Suprapubic skin (tissue), 4 donors: Measurements from ENCODE around the gene GHRH. TPM values are rescaled to one million over a fixed set of nuclear protein-coding genes. Genes with fewer than 3 reads are reported as not detected.

Source experiments
- DNase-seq, 2 donors: peaks; one replicate each; pipeline ENCODE4 v3.0.0-alpha.2; 2019; ENCODE audit warnings: low spot score in 2 of 2
- H3K27ac ChIP-seq: fragments of 200-600 bp; sonication (generic); one replicate; pipeline ENCODE4 v1.5.1; 2019
- H3K27me3 ChIP-seq: fragments of 200-600 bp; sonication (generic); one replicate; pipeline ENCODE4 v1.5.1; 2019
- H3K36me3 ChIP-seq: fragments of 200-600 bp; sonication (generic); one replicate; pipeline ENCODE4 v1.5.1; 2019
- H3K4me1 ChIP-seq: fragments of 200-600 bp; sonication (generic); one replicate; pipeline ENCODE4 v1.5.1; 2019
- H3K4me3 ChIP-seq: fragments of 200-600 bp; sonication (generic); one replicate; pipeline ENCODE4 v1.5.1; 2019; ENCODE audit warnings: mild to moderate bottlenecking
- H3K9me3 ChIP-seq: fragments of 200-600 bp; sonication (generic); one replicate; pipeline ENCODE4 v1.5.1; 2019
- CTCF ChIP-seq, 2 donors: fragments of 200-600 bp in 1 of 2; fragments of 450-650 bp in 1 of 2; sonication (generic) in 1 of 2; IDR thresholded peaks; one replicate each; pipeline ENCODE4 v1.5.1; 2016 to 2019; ENCODE audit warnings: antibody characterized with exemption in 2 of 2, mild to moderate bottlenecking in 1 of 2, moderate library complexity in 1 of 2
- EP300 ChIP-seq: sonication (generic); formaldehyde crosslinking; IDR thresholded peaks from one replicate; pipeline ENCODE4 v1.6.1; 2017; ENCODE audit warnings: antibody characterized with exemption
- POLR2A ChIP-seq, 2 donors: fragments of 450-650 bp; IDR thresholded peaks; one replicate each; pipeline ENCODE4 v1.6.1; 2017; ENCODE audit warnings: antibody characterized with exemption in 2 of 2, mild to moderate bottlenecking in 2 of 2, moderate library complexity in 2 of 2
- POLR2AphosphoS5 ChIP-seq, 3 donors: sonication (generic); formaldehyde crosslinking; IDR thresholded peaks; one replicate each; pipeline ENCODE4 v1.6.1; 2017; ENCODE audit warnings: antibody characterized with exemption in 3 of 3
- whole genome bisulfite sequencing: methylation state at CpG from one replicate; pipeline ENCODE4 v1.1.5; 2018; 5-methylcytosine and 5-hydroxymethylcytosine counted together
- total RNA-seq, 4 donors: library from RNA; depleted of rRNA; stranded (reverse); fragments of >200 nt; gene quantifications; one replicate each; pipeline ENCODE4 v1.1.0, GENCODE V29; 2016

The GHRH gene
- total RNA-seq, 4 donors from 2014 or later, result not detected

DNA sequence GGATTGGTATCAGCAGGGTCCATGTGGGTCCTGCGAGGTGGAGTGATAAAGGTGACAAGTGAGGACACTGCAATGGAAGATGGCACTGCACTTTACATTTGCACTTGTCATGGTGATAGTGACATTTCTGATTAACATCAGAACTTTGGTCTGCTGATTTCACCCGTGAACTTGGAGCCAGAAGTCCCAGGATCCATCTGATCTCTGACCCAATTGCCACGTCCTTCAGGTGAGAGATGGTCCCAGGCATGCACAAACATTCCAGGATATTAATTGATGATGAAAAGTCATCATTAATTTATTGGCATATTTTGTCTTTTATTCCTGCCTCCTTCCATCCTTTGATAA, 9.8 kb upstream of the GHRH start:
- Histone ChIP-seq H3K36me3 (no peaks in the 10 kb centered on the region), H3K27me3 (no peaks in the 10 kb centered on the region), H3K4me1 (peaks cover under 1% of the 10 kb centered on the region), H3K27ac (no peak overlapping the region), H3K9me3 (no peaks in the 10 kb centered on the region), H3K4me3 (no peak overlapping the region)
- no peak for TF ChIP-seq POLR2AphosphoS5 (IDR thresholded peaks at IDR 0.05)
- TF ChIP-seq CTCF (IDR thresholded peaks at IDR 0.05), result no peak
- TF ChIP-seq POLR2A (IDR thresholded peaks at IDR 0.05), result no peak
- TF ChIP-seq EP300, result no peak
- 74% methylated on average over 3 of the region's 3 CpGs for WGBS
- no peak for DNase-seq

GRCh38 chr20:37270576-37271420, 9.2 kb upstream of the GHRH start:
- Histone ChIP-seq H3K4me1 (no peaks in the 10 kb centered on the region), H3K27ac (no peak overlapping the region), H3K36me3 (no peaks in the 10 kb centered on the region), H3K4me3 (no peak overlapping the region), H3K9me3 (no peaks in the 10 kb centered on the region), H3K27me3 (no peaks in the 10 kb centered on the region)
- DNase-seq, result no peak
- TF ChIP-seq EP300 (no peak), POLR2A (IDR thresholded peaks at IDR 0.05) (no peak), POLR2AphosphoS5 (IDR thresholded peaks at IDR 0.05) (no peak), CTCF (IDR thresholded peaks at IDR 0.05) (no peak)
- WGBS, result 88% methylated on average over 11 of the region's 12 CpGs

DNA sequence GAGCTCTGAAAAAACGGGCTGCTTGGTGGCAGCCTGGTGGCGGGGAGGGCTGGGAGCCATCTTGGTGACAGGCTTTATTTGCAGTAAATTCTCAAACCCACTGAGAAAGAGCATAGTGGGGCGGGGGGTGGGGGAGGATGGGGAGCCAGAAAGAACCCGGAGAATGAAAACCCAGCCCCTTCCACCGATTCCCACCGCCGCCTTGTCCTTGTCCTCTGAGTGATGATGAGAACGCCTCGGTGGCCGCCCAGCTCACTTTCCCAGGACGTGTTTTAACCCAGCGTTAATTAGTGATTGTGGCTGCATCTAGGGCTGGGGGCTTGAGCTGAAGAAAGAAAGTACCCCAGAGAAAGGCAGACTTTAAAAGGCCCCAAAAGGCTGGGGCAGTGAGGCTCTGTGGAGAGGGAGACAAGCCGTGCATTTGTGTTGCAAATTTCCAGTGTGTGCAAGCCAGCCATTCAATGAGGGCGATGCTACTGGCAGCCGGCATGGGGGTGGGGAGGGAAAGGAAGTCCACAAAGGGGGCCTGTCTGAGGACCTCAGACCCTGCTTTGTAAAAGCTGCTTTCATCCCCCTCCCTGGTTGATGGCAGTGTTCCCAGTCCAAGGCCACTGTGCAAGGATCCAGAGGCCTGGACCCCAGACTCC, 6.2 kb upstream of the GHRH start:
- no peaks in the 10 kb centered on the region for H3K27me3 ChIP-seq
- no peaks in the 10 kb centered on the region for H3K4me1 ChIP-seq
- 71% methylated on average over 15 of the region's 15 CpGs for WGBS
- no peaks in the 10 kb centered on the region for H3K9me3 ChIP-seq
- H3K36me3 ChIP-seq, result no peaks in the 10 kb centered on the region
- no peak overlapping the region for H3K27ac ChIP-seq
- H3K4me3 ChIP-seq, result no peak overlapping the region
- TF ChIP-seq POLR2A (IDR thresholded peaks at IDR 0.05) (no peak), CTCF (IDR thresholded peaks at IDR 0.05) (no peak), EP300 (no peak), POLR2AphosphoS5 (IDR thresholded peaks at IDR 0.05) (no peak)
- no peak for DNase-seq

DNA sequence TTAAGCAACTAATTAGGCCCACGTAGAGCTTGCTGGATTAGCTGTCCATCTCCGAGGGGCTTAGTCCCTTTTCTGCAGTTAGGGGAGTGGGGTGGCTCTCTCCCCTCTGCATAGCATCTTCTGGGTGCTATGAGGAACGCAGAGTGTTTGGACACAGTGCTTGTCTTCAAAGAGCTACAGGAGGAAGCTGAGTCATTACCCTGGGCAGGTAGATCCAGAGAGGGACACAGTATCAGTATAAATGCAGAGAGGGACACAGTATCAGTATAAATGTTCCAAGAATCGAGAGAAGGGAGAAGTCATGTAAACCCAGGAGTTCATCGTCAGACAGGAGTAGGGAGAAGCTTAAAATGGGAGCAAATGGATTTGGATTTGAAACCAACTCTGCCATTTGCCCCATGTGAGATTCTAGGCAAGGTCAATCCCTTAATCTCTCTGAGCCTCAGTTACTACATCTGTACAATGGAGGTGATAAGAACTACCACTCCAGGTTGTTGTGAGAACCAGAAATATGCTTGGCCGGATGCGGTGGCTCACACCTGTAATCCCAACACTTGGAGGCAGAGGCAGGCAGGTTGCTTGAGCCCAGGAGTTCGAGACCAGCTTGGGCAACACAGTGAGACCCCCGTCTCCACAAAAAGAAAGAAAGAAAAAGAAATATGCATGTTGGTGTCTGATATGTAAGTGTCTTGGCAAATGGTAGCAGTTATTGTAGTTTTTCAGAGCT, 5.5 kb upstream of the GHRH start:
- Histone ChIP-seq H3K27ac (no peak overlapping the region), H3K4me1 (no peaks in the 10 kb centered on the region), H3K4me3 (no peak overlapping the region), H3K9me3 (no peaks in the 10 kb centered on the region), H3K36me3 (no peaks in the 10 kb centered on the region), H3K27me3 (no peaks in the 10 kb centered on the region)
- TF ChIP-seq POLR2A (IDR thresholded peaks at IDR 0.05), result no peak
- no peak for TF ChIP-seq POLR2AphosphoS5 (IDR thresholded peaks at IDR 0.05)
- no peak for TF ChIP-seq EP300
- no peak for TF ChIP-seq CTCF (IDR thresholded peaks at IDR 0.05)
- 83% methylated on average over 9 of the region's 9 CpGs for WGBS
- no peak for DNase-seq

- DNase-seq, result no peak
- Histone ChIP-seq H3K9me3 (no peaks in the 10 kb centered on the region), H3K27me3 (peaks cover 13% of the 10 kb centered on the region), H3K36me3 (no peaks in the 10 kb centered on the region), H3K4me1 (no peaks in the 10 kb centered on the region), H3K4me3 (no peak overlapping the region), H3K27ac (no peak overlapping the region)
- WGBS, result 93% methylated on average over 4 of the region's 4 CpGs
- TF ChIP-seq POLR2A (IDR thresholded peaks at IDR 0.05) (no peak), CTCF (IDR thresholded peaks at IDR 0.05) (no peak), EP300 (no peak), POLR2AphosphoS5 (IDR thresholded peaks at IDR 0.05) (no peak)
These were observed 3.5 kb upstream of the GHRH start for GRCh38 chr20:37265152-37265551.
